HG02642 (cell line): Measurements from ENCODE around the gene NR1I2.

Source experiments
- ATAC-seq: cut with Tn5 transposase; IDR thresholded peaks from one replicate; pipeline ENCODE4 v1.9.1; 2021; ENCODE audit warnings: mild to moderate bottlenecking; ENCODE audit not compliant: unreplicated experiment, poor library complexity

Gene NR1I2

DNA sequence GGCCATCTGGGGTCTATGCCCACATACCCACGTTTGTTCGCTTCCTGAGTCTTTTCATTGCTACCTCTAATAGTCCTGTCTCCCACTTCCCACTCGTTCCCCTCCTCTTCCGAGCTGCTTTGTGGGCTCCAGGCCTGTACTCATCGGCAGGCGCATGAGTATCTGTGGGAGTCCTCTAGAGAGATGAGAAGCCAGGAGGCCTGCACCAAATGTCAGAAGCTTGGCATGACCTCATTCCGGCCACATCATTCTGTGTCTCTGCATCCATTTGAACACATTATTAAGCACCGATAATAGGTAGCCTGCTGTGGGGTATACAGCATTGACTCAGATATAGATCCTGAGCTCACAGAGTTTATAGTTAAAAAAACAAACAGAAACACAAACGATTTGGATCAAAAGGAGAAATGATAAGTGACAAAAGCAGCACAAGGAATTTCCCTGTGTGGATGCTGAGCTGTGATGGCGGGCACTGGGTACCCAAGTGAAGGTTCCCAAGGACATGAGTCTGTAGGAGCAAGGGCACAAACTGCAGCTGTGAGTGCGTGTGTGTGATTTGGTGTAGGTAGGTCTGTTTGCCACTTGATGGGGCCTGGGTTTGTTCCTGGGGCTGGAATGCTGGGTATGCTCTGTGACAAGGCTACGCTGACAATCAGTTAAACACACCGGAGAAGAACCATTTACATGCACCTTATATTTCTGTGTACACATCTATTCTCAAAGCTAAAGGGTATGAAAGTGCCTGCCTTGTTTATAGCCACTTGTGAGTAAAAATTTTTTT is 35.9 kb downstream of the NR1I2 start:
- no peak for ATAC-seq

GRCh38 chr3:119818937-119819336 is 37.0 kb downstream of the NR1I2 start:
- no peak for ATAC-seq

- ATAC-seq, result no peak
Observed at GRCh38 chr3:119819806-119820205, 37.9 kb downstream of the NR1I2 start.

DNA sequence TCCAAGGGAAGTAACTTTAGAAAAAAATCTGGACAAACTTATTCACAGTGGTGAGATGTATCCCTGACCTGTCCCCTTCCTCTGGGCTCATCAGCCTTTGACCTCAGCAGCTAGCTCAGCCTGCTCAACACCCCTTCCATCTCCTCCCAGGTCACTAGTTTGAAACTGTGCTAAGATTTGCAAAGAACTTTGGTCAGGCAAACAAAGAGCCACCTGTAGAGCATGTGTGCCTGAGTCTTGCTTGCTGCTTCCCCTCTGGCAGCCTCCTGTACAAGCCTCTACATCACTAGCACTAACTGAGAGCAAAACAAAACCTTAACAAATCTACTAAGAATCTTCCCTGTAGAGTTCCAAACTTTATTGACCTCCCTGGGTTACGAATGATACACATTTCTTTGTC is 43.9 kb downstream of the NR1I2 start:
- no peak for ATAC-seq

GRCh38 chr3:119826711-119827608 is 45.1 kb downstream of the NR1I2 start:
- ATAC-seq, result no peak

- no peak for ATAC-seq
Observed at GRCh38 chr3:119829420-119829819, 47.5 kb downstream of the NR1I2 start.

- no peak for ATAC-seq
Observed at GRCh38 chr3:119831022-119831421, 49.1 kb downstream of the NR1I2 start.

GRCh38 chr3:119831941-119832371 is 50.1 kb downstream of the NR1I2 start:
- ATAC-seq, result no peak

GRCh38 chr3:119834754-119835370 is 53.0 kb downstream of the NR1I2 start:
- ATAC-seq, result no peak

- no peak for ATAC-seq
Observed at GRCh38 chr3:119835556-119835955, 53.7 kb downstream of the NR1I2 start.

DNA sequence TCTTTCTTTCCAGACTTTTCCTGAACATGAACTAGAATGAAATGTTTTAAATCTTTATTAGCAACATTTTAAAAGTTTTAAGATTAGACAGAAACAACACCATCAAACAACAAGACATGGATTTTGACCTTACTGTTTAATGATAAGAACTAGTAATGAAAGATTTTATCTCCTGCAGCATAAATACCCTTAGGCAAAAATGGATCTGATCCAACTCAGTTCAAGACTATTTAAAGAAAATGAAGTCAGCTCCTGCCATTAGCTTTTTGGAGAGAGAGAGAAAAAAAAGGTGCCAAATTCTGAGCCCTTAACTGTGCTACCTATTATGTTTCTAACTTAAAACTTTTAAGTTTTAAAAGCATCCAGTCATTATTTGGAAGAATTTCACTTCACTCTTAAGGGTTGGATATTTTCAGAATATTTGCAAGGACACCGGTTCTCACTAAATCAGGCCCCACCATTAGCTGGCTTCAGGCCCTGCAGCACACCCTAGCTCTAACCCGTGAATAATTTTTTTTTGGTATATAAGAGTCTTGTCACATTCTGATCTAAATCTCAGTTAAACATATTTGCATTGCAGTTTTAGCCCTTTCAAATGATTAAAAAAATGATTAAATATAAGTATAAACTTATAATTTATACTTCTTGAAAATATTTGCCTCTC is 60.0 kb downstream of the NR1I2 start:
- no peak for ATAC-seq

- ATAC-seq, result no peak
Observed at GRCh38 chr3:119849126-119849525, 67.2 kb downstream of the NR1I2 start.

DNA sequence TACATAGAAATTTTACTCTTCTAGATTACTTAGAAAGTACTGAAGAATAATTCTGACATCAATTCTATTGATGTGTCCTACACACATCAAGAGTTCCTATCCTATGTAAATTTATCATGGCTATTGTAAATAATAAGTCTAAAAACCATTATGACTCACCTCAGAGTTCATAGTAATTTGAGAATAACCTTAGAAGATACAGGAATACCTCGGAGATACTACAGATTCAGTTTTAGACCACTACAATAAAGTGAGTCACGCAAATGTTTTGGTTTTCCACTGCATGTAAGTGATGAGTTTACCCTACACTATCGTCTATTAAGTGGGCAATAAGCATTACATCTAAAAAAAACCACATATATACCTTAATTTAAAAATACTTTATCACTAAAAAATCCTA is 74.8 kb downstream of the NR1I2 start:
- ATAC-seq, result no peak

DNA sequence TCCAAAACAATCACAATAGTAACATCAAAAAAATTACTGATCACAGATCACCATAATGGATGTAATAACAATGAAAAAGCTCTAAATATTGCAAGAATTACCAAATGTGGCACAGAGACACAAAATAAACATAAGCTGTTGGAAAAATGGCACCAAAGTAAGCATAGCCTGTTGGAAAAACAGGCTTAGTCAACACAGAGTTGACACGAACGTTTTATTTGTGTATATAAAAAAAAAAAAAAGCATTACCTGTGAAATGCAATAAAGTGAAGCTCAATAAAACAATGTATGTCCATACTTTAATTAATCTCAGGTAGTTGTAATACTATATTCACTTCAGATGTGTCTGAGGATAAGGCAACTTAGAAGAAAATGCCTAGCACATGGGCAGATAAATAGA is 77.1 kb downstream of the NR1I2 start:
- ATAC-seq, result no peak

DNA sequence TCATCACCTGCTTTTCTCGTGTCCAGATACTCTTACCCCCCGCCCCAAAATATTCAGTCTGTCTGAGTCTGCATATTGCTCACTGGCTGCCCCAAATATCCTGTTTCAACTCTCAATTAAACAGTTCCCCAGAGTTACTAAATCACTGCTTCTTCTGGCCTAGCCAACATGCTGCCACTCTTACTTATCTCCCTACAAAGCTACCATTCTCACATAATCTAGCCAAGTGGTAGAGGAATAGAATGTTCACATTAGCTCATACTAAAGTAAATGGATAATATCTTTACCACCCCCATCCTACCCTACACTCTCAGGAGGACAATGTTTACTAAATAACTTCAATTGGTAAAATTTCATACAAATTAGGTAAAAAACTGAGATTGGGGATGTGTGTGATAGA is 77.8 kb downstream of the NR1I2 start:
- ATAC-seq, result no peak

GRCh38 chr3:119861681-119862080 is 79.8 kb downstream of the NR1I2 start:
- no peak for ATAC-seq

DNA sequence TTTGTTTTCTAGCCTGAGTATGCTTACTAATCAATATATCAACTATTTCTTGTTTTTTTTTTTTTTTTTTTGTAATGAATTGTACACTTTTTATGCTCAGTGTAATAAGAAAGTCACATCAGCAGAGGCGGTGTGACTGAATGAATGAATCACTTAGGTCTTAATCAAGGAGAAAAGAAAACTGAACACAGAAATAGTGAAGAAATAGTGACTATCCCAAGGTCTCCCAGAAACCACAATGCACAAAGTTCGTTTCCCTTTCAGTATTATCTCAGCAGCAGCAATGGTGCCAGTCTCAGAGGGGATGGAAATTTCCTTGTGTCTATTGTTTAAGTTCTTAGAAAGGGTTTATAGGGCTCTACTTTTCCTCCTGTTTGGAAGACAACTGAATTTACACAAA is 80.7 kb downstream of the NR1I2 start:
- no peak for ATAC-seq

GRCh38 chr3:119864476-119864875 is 82.6 kb downstream of the NR1I2 start:
- no peak for ATAC-seq
